Fibroblast of upper back skin (primary cell): Measurements from ENCODE around the gene MS4A4A.
"Not testable (repeated sequence)": the region's sequence is repeated elsewhere in the genome, so short reads cannot be mapped to it uniquely, and the experiment has no call there.

Experiments
- DNase-seq: peaks from one replicate; pipeline ENCODE4 v3.0.0-alpha.2; 2013

MS4A4A gene

GRCh38 chr11:60280412-60280811 is at the start of gene MS4A4A:
Gene MS4A4A, plus strand, starts transcription at chr11:60280666. Its CDS starts 10 bp downstream, at chr11:60280676.
- DNase-seq: no peak

GRCh38 chr11:60230681-60231080 is 49.8 kb upstream of the MS4A4A start:
- no peak for DNase-seq

GRCh38 chr11:60235321-60235720 is 45.1 kb upstream of the MS4A4A start:
- DNase-seq: no peak

GRCh38 chr11:60240662-60241061 is 39.8 kb upstream of the MS4A4A start:
- no peak for DNase-seq

- no peak for DNase-seq
These were observed 38.7 kb upstream of the MS4A4A start for GRCh38 chr11:60241786-60242185.

- no peak for DNase-seq
These were observed 37.7 kb upstream of the MS4A4A start, which contains the start of gene MS4A4E for GRCh38 chr11:60242740-60243239. Gene MS4A4E, minus strand, starts transcription at chr11:60243137. Its CDS starts 13,082 bp downstream, at chr11:60230055.

- no peak for DNase-seq
These were observed 28.8 kb upstream of the MS4A4A start for GRCh38 chr11:60251485-60252212.

- DNase-seq: no peak
These were observed 28.0 kb upstream of the MS4A4A start for GRCh38 chr11:60252213-60253108.

- DNase-seq: no peak
These were observed 22.3 kb upstream of the MS4A4A start for GRCh38 chr11:60257956-60258722.

- DNase-seq: no peak
These were observed 19.5 kb upstream of the MS4A4A start for GRCh38 chr11:60261014-60261413.

GRCh38 chr11:60263402-60263801 is 17.1 kb upstream of the MS4A4A start:
- no peak for DNase-seq

GRCh38 chr11:60264644-60265043 is 15.8 kb upstream of the MS4A4A start:
- DNase-seq: no peak

GRCh38 chr11:60265373-60266214 is 14.9 kb upstream of the MS4A4A start:
- DNase-seq: peak; percentile 8

GRCh38 chr11:60274416-60274815 is 6.0 kb upstream of the MS4A4A start:
- no peak for DNase-seq

GRCh38 chr11:60281485-60281884 is 1.0 kb downstream of the MS4A4A start:
- no peak for DNase-seq

GRCh38 chr11:60282286-60282685 is 1.8 kb downstream of the MS4A4A start:
- DNase-seq: no peak

- DNase-seq: not testable (repeated sequence)
These were observed 5.1 kb downstream of the MS4A4A start for GRCh38 chr11:60285411-60286126.

GRCh38 chr11:60288531-60288930 is 8.1 kb downstream of the MS4A4A start:
- no peak for DNase-seq

GRCh38 chr11:60292145-60292544 is 11.7 kb downstream of the MS4A4A start:
- no peak for DNase-seq

GRCh38 chr11:60301178-60301577 is 20.7 kb downstream of the MS4A4A start:
- no peak for DNase-seq

- not testable (repeated sequence) for DNase-seq
These were observed 21.4 kb downstream of the MS4A4A start for GRCh38 chr11:60301884-60302283.
